ENCODE results near the gene COL8A1.

Gene COL8A1

GRCh38 chr3:99776516-99777209, 138.3 kb downstream of the COL8A1 start:
- no peak for TF ChIP-seq CTCF (IDR thresholded peaks at IDR 0.05)
- Histone ChIP-seq H3K79me2 (no peaks in the 10 kb centered on the region), H3K27ac (no peak overlapping the region)

GRCh38 chr3:99777210-99777549, 138.8 kb downstream of the COL8A1 start:
- Histone ChIP-seq H3K9me3 (ENCODE audit: control insufficient read depth, low read length) (no peaks in the 10 kb centered on the region), H3K4me2 (ENCODE audit: low read length) (no peak overlapping the region), H3K4me3 (ENCODE audit: low read depth, low read length) (no peak overlapping the region), H3K79me2 (no peaks in the 10 kb centered on the region), H2AFZ (no peak overlapping the region), H3K27ac (no peak overlapping the region), H3K9ac (no peak overlapping the region), H3K36me3 (ENCODE audit: control insufficient read depth, insufficient read depth, low read length) (no peaks in the 10 kb centered on the region), H3K27me3 (ENCODE audit: control insufficient read depth, insufficient read depth, low read length) (no peaks in the 10 kb centered on the region), H3K4me1 (no peaks in the 10 kb centered on the region)
- TF ChIP-seq CTCF (IDR thresholded peaks at IDR 0.05), result no peak

More at GRCh38 chr3:99776516-99777209, 138.3 kb downstream of the COL8A1 start:
- no peak overlapping the region for H3K9ac ChIP-seq
- H2AFZ ChIP-seq, result no peak overlapping the region
- H3K4me1 ChIP-seq, result no peaks in the 10 kb centered on the region
- H3K9me3 ChIP-seq (ENCODE audit: control insufficient read depth, low read length), result no peaks in the 10 kb centered on the region
- no peak overlapping the region for H3K4me2 ChIP-seq (ENCODE audit: low read length)
- no peaks in the 10 kb centered on the region for H3K36me3 ChIP-seq (ENCODE audit: control insufficient read depth, insufficient read depth, low read length)
- no peaks in the 10 kb centered on the region for H3K27me3 ChIP-seq (ENCODE audit: control insufficient read depth, insufficient read depth, low read length)
- H3K4me3 ChIP-seq (ENCODE audit: low read depth, low read length), result no peak overlapping the region

- Histone ChIP-seq H3K4me1 (no peaks in the 10 kb centered on the region), H3K36me3 (ENCODE audit: control insufficient read depth, insufficient read depth, low read length) (no peaks in the 10 kb centered on the region), H3K27ac (no peak overlapping the region), H3K9me3 (ENCODE audit: control insufficient read depth, low read length) (no peaks in the 10 kb centered on the region), H3K79me2 (no peaks in the 10 kb centered on the region), H3K27me3 (ENCODE audit: control insufficient read depth, insufficient read depth, low read length) (no peaks in the 10 kb centered on the region), H3K9ac (no peak overlapping the region), H3K4me2 (ENCODE audit: low read length) (no peak overlapping the region), H3K4me3 (ENCODE audit: low read depth, low read length) (no peak overlapping the region), H2AFZ (no peak overlapping the region)
- TF ChIP-seq CTCF (IDR thresholded peaks at IDR 0.05), result no peak
Measured at GRCh38 chr3:99777708-99778107, 139.3 kb downstream of the COL8A1 start.

GRCh38 chr3:99780749-99781148, 142.4 kb downstream of the COL8A1 start:
- Histone ChIP-seq H3K4me2 (ENCODE audit: low read length) (no peak overlapping the region), H2AFZ (no peak overlapping the region), H3K36me3 (ENCODE audit: control insufficient read depth, insufficient read depth, low read length) (no peaks in the 10 kb centered on the region), H3K27me3 (ENCODE audit: control insufficient read depth, insufficient read depth, low read length) (no peaks in the 10 kb centered on the region), H3K4me3 (ENCODE audit: low read depth, low read length) (no peak overlapping the region), H3K9ac (no peak overlapping the region), H3K79me2 (no peaks in the 10 kb centered on the region), H3K27ac (no peak overlapping the region), H3K9me3 (ENCODE audit: control insufficient read depth, low read length) (no peaks in the 10 kb centered on the region), H3K4me1 (no peaks in the 10 kb centered on the region)
- TF ChIP-seq CTCF (IDR thresholded peaks at IDR 0.05), result no peak

- no peaks in the 10 kb centered on the region for H3K9me3 ChIP-seq (ENCODE audit: control insufficient read depth, low read length)
- no peak overlapping the region for H3K4me2 ChIP-seq (ENCODE audit: low read length)
- no peak for TF ChIP-seq CTCF (IDR thresholded peaks at IDR 0.05)
- no peaks in the 10 kb centered on the region for H3K4me1 ChIP-seq
- H3K9ac ChIP-seq, result no peak overlapping the region
- H3K79me2 ChIP-seq, result no peaks in the 10 kb centered on the region
- H3K36me3 ChIP-seq (ENCODE audit: control insufficient read depth, insufficient read depth, low read length), result no peaks in the 10 kb centered on the region
- no peak overlapping the region for H2AFZ ChIP-seq
- H3K4me3 ChIP-seq (ENCODE audit: low read depth, low read length), result no peak overlapping the region
- H3K27me3 ChIP-seq (ENCODE audit: control insufficient read depth, insufficient read depth, low read length), result no peaks in the 10 kb centered on the region
- H3K27ac ChIP-seq, result no peak overlapping the region
Measured at GRCh38 chr3:99781761-99782160, 143.4 kb downstream of the COL8A1 start.

All from parathyroid adenoma (tissue), 2 donors.